ENCODE results near the gene PRADC1.
"Not testable (repeated sequence)": the region's sequence is repeated elsewhere in the genome, so short reads cannot be mapped to it uniquely, and the experiment has no call there.

The PRADC1 gene

DNA sequence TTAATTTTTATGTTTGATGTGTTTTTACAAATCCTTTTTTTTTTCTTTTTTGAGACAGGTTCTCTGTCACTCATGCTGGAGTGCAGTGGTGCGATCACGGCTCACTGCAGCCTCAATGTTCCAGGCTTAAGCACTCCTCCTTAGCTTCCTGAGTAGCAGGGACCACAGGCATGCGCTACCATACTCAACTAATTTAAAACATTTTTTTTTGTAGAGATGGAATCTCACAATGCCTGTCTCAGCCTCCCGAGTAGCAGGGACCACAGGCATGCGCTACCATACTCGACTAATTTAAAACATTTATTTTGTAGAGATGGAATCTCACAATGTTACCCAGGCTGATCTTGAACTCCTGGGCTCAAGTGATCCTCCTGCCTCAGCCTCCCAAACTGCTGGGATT, 27.4 kb downstream of the PRADC1 start:
- in situ Hi-C loops (cut with MboI; ENCODE audit: low sequenced_read_pairs) = no loop called here

DNA sequence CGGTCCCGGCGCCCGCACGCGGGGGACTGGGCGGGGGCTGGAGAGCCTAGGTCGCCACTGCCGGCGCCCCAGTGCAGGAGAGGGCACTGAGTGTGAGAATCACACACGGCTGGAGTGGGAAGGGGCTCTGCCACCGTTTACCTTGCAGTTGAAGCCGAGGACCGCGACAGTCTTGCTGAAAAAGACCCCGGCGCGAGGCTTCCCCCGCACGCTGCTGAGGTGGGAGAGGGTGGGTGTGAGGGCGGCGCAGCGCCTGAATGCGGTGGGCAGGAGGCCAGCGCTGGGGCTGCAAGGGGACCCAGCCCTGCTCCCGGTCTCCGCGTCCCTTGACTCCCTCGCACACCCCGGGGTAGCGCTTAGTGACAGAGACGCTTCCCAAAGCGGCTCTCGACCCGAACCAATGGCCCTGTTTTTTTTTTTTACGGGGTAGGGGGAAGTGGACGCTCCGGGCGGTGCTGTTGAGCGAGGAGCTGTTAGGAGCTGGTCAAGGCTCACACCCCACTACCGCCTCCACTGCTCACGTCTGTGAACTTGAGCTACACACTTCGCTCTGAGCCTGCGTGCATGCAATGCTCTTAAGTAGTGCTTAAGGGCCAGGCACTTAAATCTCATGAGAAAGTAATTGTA, 29.9 kb downstream of the PRADC1 start:
- in situ Hi-C loops (cut with MboI; ENCODE audit: low sequenced_read_pairs) = no loop called here

DNA sequence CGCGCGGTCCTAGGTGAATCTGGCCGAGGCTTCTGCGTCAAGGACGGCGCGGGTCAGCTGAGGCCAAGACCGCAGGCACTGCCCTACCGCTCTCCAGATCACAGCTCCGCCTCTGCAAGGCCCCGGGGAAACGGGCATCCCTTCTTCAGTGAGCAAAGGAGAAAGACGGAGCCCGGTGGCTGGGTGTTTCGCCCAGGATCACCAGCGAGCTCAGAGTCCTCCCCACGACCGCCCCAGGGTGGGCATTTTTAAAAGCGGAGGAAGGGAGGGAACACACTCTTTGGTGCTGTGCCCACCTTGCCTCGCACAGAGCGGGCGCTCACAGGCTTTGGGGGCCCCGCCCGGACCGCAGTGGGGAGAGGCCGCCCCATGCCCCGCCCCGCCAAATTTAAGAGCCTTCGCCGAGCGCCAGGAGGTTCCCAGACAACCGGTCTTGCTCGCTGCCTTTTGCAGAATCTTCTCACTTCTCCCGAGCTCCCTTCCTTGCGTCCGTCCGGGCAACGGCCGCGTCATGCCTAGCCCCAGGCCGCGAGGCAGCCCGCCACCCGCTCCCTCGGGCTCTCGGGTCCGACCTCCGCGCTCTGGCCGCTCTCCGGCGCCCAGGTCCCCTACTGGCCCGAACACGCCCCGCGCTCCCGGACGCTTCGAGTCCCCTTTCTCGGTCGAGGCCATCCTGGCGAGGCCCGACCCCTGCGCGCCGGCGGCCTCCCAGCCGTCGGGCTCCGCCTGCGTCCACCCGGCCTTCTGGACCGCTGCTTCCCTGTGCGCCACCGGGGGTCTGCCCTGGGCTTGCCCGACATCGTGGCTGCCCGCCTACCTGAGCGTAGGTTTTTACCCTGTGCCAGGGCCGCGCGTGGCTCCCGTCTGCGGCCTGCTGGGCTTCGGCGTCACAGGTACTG, 30.6 kb downstream of the PRADC1 start, which contains the start of gene NOTO:
TSS of gene NOTO (plus strand) at position 419 of the 899 bp plus-strand sequence. CDS start at position 512, 93 bp downstream.
- in situ Hi-C loops (cut with MboI; ENCODE audit: low sequenced_read_pairs) = no loop called here

DNA sequence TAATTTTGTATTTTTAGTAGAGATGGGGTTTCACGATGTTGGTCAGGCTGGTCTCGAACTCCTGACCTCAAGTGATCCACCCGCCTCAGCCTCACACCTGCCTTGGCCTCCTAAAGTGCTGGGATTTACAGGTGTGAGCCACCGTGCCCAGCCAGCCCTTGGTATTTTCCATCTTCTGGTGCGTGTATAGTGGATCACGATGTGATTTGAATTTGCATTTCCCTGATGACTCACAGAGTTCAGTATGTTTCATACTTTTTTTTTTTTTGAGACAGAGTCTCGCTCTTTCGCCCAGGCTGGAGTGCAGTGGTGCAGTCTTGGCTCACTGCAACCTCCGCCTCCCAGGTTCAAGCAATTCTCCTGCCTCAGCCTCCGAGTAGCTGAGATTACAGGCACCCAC, 32.8 kb downstream of the PRADC1 start:
- in situ Hi-C loops (cut with MboI; ENCODE audit: low sequenced_read_pairs) = not testable (repeated sequence)

DNA sequence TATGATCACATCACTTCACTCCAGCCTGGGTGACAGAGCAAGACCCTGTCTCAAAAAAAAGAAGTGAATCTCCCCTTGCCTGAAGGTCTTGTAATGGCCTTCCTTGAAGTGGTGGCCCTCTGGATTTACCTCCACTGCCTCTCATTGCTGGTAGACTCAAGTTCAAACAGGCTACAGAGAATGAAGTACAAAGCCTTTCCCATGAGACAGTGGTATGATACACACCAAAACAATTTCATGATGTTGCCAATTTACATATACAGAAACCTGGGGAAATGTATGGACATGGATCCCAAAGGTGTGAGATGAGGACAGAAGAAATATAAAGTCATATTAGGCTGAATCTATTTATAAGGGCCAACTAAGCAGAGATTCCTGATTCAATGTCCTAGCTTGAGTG, 35.5 kb downstream of the PRADC1 start:
- in situ Hi-C loops (cut with MboI; ENCODE audit: low sequenced_read_pairs) = no loop called here

DNA sequence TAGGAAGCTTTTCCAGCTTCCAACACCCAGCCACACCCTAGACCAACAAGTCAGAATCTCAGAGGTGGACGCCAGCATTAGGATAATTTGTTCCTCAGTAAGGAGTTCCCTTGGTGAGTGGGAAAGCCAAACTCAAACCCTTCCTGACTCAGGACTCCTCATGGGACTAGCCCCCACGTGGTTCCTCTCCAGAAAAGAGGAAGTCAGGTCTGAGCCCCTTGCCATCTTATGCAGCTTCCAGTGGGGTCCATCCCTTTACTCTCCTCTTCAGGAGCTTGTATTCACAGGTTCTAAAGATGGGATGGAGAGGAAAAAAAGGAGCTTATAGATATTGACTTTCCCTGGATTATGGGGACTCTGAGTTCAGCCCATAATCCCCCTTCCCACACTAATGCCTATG, 45.5 kb downstream of the PRADC1 start:
- in situ Hi-C loops (cut with MboI; ENCODE audit: low sequenced_read_pairs) = no loop called here

DNA sequence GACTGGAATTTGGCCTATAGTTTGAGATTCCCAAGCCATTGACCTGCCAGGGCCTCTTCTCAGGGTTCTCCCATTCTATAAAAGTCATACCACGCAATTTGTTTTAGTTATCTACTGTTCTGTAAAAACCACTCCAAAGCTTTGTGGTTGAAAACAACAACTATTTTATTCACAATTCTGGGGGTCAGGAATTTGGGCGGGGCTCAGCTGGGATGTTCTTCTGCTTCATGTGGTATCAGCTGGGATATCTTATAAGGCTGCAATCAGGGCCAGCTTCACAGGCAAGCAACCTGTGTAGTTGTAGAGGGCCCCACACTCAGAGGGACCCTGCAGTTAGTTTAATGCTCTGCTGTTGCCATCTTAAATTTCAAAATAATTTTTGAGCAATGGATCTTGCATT, 47.1 kb downstream of the PRADC1 start:
- in situ Hi-C loops (cut with MboI; ENCODE audit: low sequenced_read_pairs) = no loop called here
